MM.1S (cell line): ENCODE measurements around the gene GRXCR2.

Experiments used
- EZH2phosphoT487 ChIP-seq: fragments of 300-600 bp; sonication (generic); IDR thresholded peaks from 2 replicates; pipeline ENCODE4 v1.6.1; 2018; ENCODE audit warnings: antibody characterized with exemption, low read length
- TF ChIP-seq, protein P1 (sequence below): fragments of 300-600 bp; sonication (generic); IDR thresholded peaks from 2 replicates; pipeline ENCODE4 v1.5.1; 2016; ENCODE audit warnings: antibody characterized with exemption, low read length, mixed read lengths

DNA sequence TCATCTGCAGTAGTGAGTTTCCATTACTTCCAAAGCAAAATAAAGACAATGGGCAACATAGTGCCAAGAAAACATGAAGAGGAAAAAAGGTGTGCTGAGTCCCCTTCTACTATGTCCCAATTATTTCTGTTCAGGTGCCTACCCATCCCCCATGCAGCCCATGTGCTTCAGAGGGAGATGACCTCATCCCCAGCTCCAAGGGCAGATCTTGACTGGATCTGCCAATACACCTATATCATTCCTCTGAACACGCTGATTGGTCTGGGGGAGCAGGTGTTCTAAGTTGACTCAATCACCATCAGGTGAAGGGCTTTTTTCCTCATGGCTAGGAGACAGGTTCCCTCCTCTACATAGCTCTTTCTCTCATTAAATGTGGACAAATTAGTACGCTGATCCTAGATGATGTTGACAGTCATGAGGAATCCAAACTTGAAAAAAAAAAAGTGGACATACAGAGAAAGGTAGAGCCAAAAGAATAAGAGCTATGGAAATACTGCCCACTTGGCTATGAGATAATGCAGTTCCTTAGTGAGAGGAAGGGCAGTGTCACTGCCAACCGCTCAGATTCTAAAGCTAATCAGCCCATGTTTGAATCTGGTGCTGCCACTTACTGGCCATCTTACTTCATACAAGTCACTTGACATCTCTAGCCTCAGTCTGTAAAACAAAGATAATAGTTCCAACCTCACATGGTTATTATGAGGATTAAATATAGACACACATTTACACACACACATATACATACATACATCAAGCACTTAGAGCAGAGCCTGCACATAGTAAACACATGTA is 60.8 kb downstream of the GRXCR2 start:
- TF ChIP-seq, protein P1, sequence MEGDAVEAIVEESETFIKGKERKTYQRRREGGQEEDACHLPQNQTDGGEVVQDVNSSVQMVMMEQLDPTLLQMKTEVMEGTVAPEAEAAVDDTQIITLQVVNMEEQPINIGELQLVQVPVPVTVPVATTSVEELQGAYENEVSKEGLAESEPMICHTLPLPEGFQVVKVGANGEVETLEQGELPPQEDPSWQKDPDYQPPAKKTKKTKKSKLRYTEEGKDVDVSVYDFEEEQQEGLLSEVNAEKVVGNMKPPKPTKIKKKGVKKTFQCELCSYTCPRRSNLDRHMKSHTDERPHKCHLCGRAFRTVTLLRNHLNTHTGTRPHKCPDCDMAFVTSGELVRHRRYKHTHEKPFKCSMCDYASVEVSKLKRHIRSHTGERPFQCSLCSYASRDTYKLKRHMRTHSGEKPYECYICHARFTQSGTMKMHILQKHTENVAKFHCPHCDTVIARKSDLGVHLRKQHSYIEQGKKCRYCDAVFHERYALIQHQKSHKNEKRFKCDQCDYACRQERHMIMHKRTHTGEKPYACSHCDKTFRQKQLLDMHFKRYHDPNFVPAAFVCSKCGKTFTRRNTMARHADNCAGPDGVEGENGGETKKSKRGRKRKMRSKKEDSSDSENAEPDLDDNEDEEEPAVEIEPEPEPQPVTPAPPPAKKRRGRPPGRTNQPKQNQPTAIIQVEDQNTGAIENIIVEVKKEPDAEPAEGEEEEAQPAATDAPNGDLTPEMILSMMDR = no peak
- no peak for TF ChIP-seq EZH2phosphoT487
